Neuronal stem cell (in vitro differentiated cells): ENCODE data around the gene SORL1.

Experiments used
- DNase-seq: peaks from one replicate; pipeline ENCODE4 v3.0.0-alpha.2; 2013; ENCODE audit warnings: low spot score
- H2AFZ ChIP-seq: one replicate; pipeline ENCODE4 v1.6.1; 2013; ENCODE audit warnings: mild to moderate bottlenecking, low read length, inconsistent platforms
- H2AK5ac ChIP-seq: 2 replicates; pipeline ENCODE4 v1.6.1; 2013; ENCODE audit warnings: low read depth, mild to moderate bottlenecking, inconsistent platforms, low read length, moderate library complexity, mixed read lengths
- H2BK120ac ChIP-seq: 2 replicates; pipeline ENCODE4 v1.6.1; 2013; ENCODE audit warnings: low read depth, mild to moderate bottlenecking, inconsistent platforms, low read length, moderate library complexity, mixed read lengths
- H2BK12ac ChIP-seq: one replicate; pipeline ENCODE4 v1.6.1; 2013; ENCODE audit warnings: low read length, inconsistent platforms
- H2BK15ac ChIP-seq: 2 replicates; pipeline ENCODE4 v1.6.1; 2013; ENCODE audit warnings: mild to moderate bottlenecking, low read length, inconsistent platforms, mixed read lengths
- H2BK5ac ChIP-seq: one replicate; pipeline ENCODE4 v1.6.1; 2013; ENCODE audit warnings: inconsistent platforms, mild to moderate bottlenecking, low read length, moderate library complexity
- H3K14ac ChIP-seq: one replicate; pipeline ENCODE4 v1.6.1; 2013; ENCODE audit warnings: low read length, inconsistent platforms
- H3K18ac ChIP-seq: 2 replicates; pipeline ENCODE4 v1.6.1; 2013; ENCODE audit warnings: low read length, inconsistent platforms
- H3K23ac ChIP-seq: 2 replicates; pipeline ENCODE4 v1.6.1; 2013; ENCODE audit warnings: low read depth, mild to moderate bottlenecking, mixed read lengths, low read length, inconsistent platforms; ENCODE audit not compliant: poor library complexity
- H3K27ac ChIP-seq: replicated peaks from 3 replicates; pipeline ENCODE4 v1.5.1; 2013; ENCODE audit warnings: low read length, inconsistent platforms
- H3K27me3 ChIP-seq, 3 experiments: 2 replicates each; pipeline ENCODE4 v1.6.1; 2013; ENCODE audit warnings: low read length in 3 of 3, mild to moderate bottlenecking in 2 of 3, inconsistent platforms in 1 of 3, low read depth in 1 of 3, mixed read lengths in 1 of 3, moderate library complexity in 1 of 3; ENCODE audit not compliant: control insufficient read depth in 3 of 3, insufficient read depth in 3 of 3
- H3K36me3 ChIP-seq, 2 donors: replicated peaks in 1 of 2; 2 replicates each; pipeline ENCODE4 v1.6.1; 2013; ENCODE audit warnings: low read length in 2 of 2; ENCODE audit not compliant: control insufficient read depth in 2 of 2, insufficient read depth in 2 of 2
- H3K4ac ChIP-seq: 2 replicates; pipeline ENCODE4 v1.6.1; 2013; ENCODE audit warnings: inconsistent platforms, mild to moderate bottlenecking, low read length, moderate library complexity
- H3K4me1 ChIP-seq, 2 donors: 1 replicate in 1 of 2; 2 replicates in 1 of 2; pipeline ENCODE4 v1.6.1; 2013; ENCODE audit warnings: low read length in 2 of 2, low read depth in 1 of 2; ENCODE audit not compliant: control insufficient read depth in 2 of 2, insufficient read depth in 1 of 2
- H3K4me2 ChIP-seq: one replicate; pipeline ENCODE4 v1.6.1; 2013; ENCODE audit warnings: mild to moderate bottlenecking, low read length, inconsistent platforms; ENCODE audit not compliant: insufficient read depth, poor library complexity, severe bottlenecking
- H3K4me3 ChIP-seq, 2 donors: 2 replicates each; pipeline ENCODE4 v1.5.1; 2013; ENCODE audit warnings: low read length in 2 of 2, mild to moderate bottlenecking in 2 of 2, inconsistent platforms in 1 of 2, moderate library complexity in 1 of 2
- H3K79me1 ChIP-seq: one replicate; pipeline ENCODE4 v1.6.1; 2013; ENCODE audit warnings: low read depth, mild to moderate bottlenecking, inconsistent platforms, low read length, moderate library complexity
- H3K9ac ChIP-seq: one replicate; pipeline ENCODE4 v1.6.1; 2013; ENCODE audit warnings: mild to moderate bottlenecking, low read depth, low read length, inconsistent platforms; ENCODE audit not compliant: poor library complexity
- H3K9me3 ChIP-seq, 2 donors: replicated peaks in 1 of 2; 2 replicates each; pipeline versions ENCODE3 to v1.6.1; 2013; ENCODE audit warnings: low read length in 2 of 2, mild to moderate bottlenecking in 2 of 2, inconsistent platforms in 1 of 2, low read depth in 1 of 2, mixed read lengths in 1 of 2, moderate library complexity in 1 of 2; ENCODE audit not compliant: control insufficient read depth in 2 of 2, insufficient read depth in 1 of 2
- H4K8ac ChIP-seq: one replicate; pipeline ENCODE4 v1.6.1; 2013; ENCODE audit warnings: low read depth, mild to moderate bottlenecking, inconsistent platforms, low read length, moderate library complexity
- H4K91ac ChIP-seq: one replicate; pipeline ENCODE4 v1.6.1; 2013; ENCODE audit warnings: low read length, low read depth, mild to moderate bottlenecking, inconsistent platforms; ENCODE audit not compliant: poor library complexity
- WGBS, 2 donors: extraction: QIAGEN DNeasy Blood & Tissue Kit; methylation state at CpG; one replicate each; pipeline ENCODE4 v1.1.7; 2013; ENCODE audit warnings: missing lambda C conversion rate in 2 of 2, mixed read lengths in 1 of 2; ENCODE audit not compliant: insufficient read length in 2 of 2, insufficient replicate concordance in 1 of 2; ENCODE audit errors: extremely low coverage in 2 of 2; 5-methylcytosine and 5-hydroxymethylcytosine counted together

Gene SORL1

DNA sequence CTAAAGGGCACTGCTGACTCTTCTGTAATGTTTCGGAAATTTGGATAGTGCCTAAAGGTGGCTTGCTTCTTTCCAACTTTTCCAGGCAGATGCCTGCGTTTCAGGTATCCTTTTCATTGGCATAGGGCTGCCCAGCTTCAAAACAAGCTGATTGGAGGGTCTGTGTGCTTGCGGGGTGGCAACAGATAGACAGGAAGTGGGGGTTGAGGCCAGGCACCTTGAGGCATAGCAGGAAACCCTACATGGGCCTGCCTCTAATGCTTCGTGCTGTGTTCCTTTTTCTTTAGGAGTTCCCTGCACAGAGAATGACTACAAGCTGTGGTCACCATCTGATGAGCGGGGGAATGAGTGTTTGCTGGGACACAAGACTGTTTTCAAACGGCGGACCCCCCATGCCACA lies 92.8 kb downstream of the SORL1 start:
- H3K4ac ChIP-seq: no peak overlapping the region
- H2BK15ac ChIP-seq: no peak overlapping the region
- no peak overlapping the region for H3K14ac ChIP-seq
- no peaks in the 10 kb centered on the region for H3K4me1 ChIP-seq
- no peak overlapping the region for H3K18ac ChIP-seq
- H4K8ac ChIP-seq: no peak overlapping the region
- H3K9me3 ChIP-seq: no peaks in the 10 kb centered on the region
- H3K4me2 ChIP-seq: no peak overlapping the region
- DNase-seq: no peak
- no peaks in the 10 kb centered on the region for H3K79me1 ChIP-seq
- no peaks in the 10 kb centered on the region for H3K27me3 ChIP-seq
- H4K91ac ChIP-seq: no peak overlapping the region
- no peak overlapping the region for H2BK5ac ChIP-seq
- H3K36me3 ChIP-seq: peaks cover 13 to 34% of the 10 kb centered on the region in 2 donors
- no peak overlapping the region for H2AFZ ChIP-seq
- H2BK12ac ChIP-seq: no peak overlapping the region
- no peak overlapping the region for H3K27ac ChIP-seq
- no peak overlapping the region for H3K9ac ChIP-seq
- H2BK120ac ChIP-seq: no peak overlapping the region
- H3K23ac ChIP-seq: no peak overlapping the region
- WGBS, 2 donors: no CpG with 5 or more reads among the region's 7 CpGs
- no peak overlapping the region for H3K4me3 ChIP-seq
- no peak overlapping the region for H2AK5ac ChIP-seq

DNA sequence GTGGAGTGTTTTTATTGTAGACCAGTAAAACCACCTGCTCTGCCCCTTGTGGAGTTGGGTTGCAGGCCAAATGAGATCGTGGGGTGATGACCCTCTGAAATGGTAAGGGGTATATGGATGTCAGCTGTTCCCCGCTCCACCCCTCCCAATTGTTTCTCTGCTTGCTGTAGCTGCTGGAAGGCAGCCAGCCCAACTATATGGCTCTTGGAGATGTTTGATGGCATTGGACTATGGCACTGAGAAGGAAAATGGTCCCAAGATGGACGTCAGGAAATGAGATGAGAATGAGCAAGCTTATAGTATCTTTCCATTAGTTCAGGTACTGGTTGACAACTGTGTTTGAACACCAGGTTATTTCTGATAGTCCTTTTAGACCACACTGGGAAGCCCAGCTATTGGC lies 95.5 kb downstream of the SORL1 start:
- Histone ChIP-seq H3K36me3 (peaks cover 13 to 38% of the 10 kb centered on the region in 2 donors), H3K4me3 (no peak overlapping the region), H2AFZ (no peak overlapping the region), H2BK12ac (no peak overlapping the region), H3K18ac (no peak overlapping the region), H2BK120ac (no peak overlapping the region), H2BK5ac (no peak overlapping the region), H3K14ac (no peak overlapping the region), H3K4me2 (no peak overlapping the region), H3K79me1 (no peaks in the 10 kb centered on the region), H3K9ac (no peak overlapping the region), H3K27ac (no peak overlapping the region), H4K8ac (no peak overlapping the region), H2AK5ac (no peak overlapping the region), H2BK15ac (no peak overlapping the region), H3K27me3 (no peaks in the 10 kb centered on the region), H3K4ac (no peak overlapping the region), H3K9me3 (no peaks in the 10 kb centered on the region), H3K23ac (no peak overlapping the region), H4K91ac (no peak overlapping the region), H3K4me1 (peaks cover 4 to 6% of the 10 kb centered on the region in 2 donors)
- no peak for DNase-seq
- no CpG with 5 or more reads among the region's 3 CpGs for WGBS, 2 donors

DNA sequence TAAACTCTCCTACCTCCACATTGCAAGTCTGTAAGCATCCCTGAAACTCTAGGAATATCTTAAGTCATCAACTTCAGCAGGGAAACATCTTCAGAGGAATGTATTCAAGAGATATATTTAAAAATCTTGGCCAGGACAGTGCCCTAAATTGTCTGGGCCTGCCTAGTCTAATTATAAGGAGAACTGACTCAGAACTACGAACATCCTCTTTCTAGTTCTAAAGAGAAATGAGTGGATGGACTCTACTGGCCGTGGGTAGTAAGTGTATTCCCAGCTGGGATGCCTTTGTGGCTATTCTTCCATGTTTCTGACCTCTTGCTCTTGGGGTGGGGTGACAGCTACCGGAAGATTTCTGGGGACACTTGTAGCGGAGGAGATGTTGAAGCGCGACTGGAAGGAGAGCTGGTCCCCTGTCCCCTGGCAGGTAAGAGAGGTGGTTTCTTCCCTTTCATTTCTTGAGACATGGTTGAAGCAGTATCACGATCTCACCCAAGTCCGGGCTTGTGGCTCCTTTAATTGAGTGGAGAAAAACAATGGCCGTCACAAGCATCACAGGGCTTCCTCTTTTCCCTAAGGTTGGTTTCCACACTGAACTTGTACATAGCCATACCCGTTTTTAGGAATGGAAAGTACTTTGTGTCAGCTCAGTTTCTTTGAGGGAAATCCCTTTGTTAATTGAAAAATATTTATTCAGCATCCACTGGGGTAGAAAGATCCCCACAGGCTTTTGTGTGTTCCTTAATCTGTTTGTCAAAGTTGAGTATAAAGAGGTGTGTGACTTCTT lies 98.3 kb downstream of the SORL1 start:
- H3K27me3 ChIP-seq: no peaks in the 10 kb centered on the region
- H3K36me3 ChIP-seq: peaks cover 2 to 32% of the 10 kb centered on the region in 2 donors
- WGBS, 2 donors: no CpG with 5 or more reads among the region's 10 CpGs

DNA sequence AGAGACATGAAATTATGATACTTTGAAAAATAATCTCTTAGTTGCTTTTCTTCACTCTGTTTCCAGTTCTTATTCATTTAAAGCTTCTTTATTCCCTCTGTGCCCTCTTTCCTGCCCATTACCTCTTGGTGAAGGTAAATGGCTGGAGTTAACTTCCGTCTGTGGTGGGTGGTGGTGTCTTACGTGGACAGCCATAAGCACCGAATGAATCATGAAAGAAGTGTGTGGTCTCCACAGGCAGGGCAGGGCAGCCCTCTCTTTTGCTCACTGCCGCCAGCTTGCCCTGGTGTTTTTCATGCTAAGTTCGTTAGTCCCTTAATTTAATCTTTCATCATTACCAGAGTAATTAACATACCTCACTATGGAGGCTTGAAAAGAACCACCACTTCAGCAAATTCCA lies 99.3 kb downstream of the SORL1 start:
- Histone ChIP-seq H3K14ac (no peak overlapping the region), H3K4ac (no peak overlapping the region), H3K27ac (no peak overlapping the region), H2BK120ac (no peak overlapping the region), H3K23ac (no peak overlapping the region), H2AFZ (no peak overlapping the region), H3K27me3 (no peaks in the 10 kb centered on the region), H4K8ac (no peak overlapping the region), H3K4me3 (no peak overlapping the region), H3K4me1 (peaks cover 11 to 20% of the 10 kb centered on the region in 2 donors), H2AK5ac (no peak overlapping the region), H3K18ac (no peak overlapping the region), H3K9me3 (no peaks in the 10 kb centered on the region), H2BK15ac (no peak overlapping the region), H3K9ac (no peak overlapping the region), H2BK12ac (no peak overlapping the region), H3K36me3 (peaks cover 0 to 41% of the 10 kb centered on the region in 2 donors), H2BK5ac (no peak overlapping the region), H4K91ac (no peak overlapping the region), H3K4me2 (no peak overlapping the region), H3K79me1 (no peaks in the 10 kb centered on the region)
- no CpG with 5 or more reads among the region's 5 CpGs for WGBS, 2 donors
- DNase-seq: no peak

More for the DNA sequence above, 98.3 kb downstream of the SORL1 start:
- no peaks in the 10 kb centered on the region for H3K9me3 ChIP-seq
- no peak overlapping the region for H2BK15ac ChIP-seq
- no peak overlapping the region for H2AFZ ChIP-seq
- H4K91ac ChIP-seq: no peak overlapping the region
- no peak overlapping the region for H3K23ac ChIP-seq
- no peak overlapping the region for H2BK12ac ChIP-seq
- no peak overlapping the region for H2AK5ac ChIP-seq
- H3K27ac ChIP-seq: no peak overlapping the region
- H4K8ac ChIP-seq: no peak overlapping the region
- no peak overlapping the region for H3K4me3 ChIP-seq
- no peak overlapping the region for H2BK5ac ChIP-seq
- no peak for DNase-seq
- no peak overlapping the region for H2BK120ac ChIP-seq
- no peak overlapping the region for H3K18ac ChIP-seq
- H3K4me2 ChIP-seq: no peak overlapping the region
- H3K9ac ChIP-seq: no peak overlapping the region
- H3K14ac ChIP-seq: no peak overlapping the region
- H3K4me1 ChIP-seq: peaks cover 11 to 17% of the 10 kb centered on the region in 2 donors
- no peak overlapping the region for H3K4ac ChIP-seq
- H3K79me1 ChIP-seq: no peaks in the 10 kb centered on the region
